ENCODE results near the gene STAB1. TPM values are rescaled to one million over a fixed set of nuclear protein-coding genes. Genes with fewer than 3 reads are reported as not detected.

Gene STAB1
- total and polyA plus RNA-seq, 2 of the 13 experiments (the other 11 are each of a cell fraction or from before 2014, with no cell fraction given): 0.09 to 0.34 TPM

DNA sequence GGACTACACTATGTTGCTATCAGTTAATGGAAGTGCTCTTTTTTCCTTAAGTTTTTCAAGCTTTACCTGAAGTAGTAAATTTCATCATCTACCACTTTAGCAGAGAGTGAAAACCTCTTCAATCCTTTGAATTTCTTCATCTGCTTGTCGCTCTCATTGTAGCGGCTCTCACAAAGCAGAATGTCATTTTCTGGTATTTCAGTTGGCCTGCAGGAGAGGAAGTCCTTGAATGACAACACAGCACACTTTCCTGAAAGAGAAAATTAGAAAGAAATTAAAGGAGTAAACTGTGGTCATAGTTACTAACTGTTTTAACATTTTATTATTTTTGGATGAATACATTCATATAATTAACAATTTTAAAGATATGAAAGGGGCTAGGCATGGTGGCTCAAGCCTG is 68.8 kb downstream of the STAB1 start (continued):
- TF ChIP-seq ZNF737 (CRISPR knock-in tag; IDR thresholded peaks at IDR 0.05; ENCODE audit: borderline replicate concordance): no peak
- no peak for TF ChIP-seq ATF7 (IDR thresholded peaks at IDR 0.05)
- no peak for TF ChIP-seq ATF7 (CRISPR knock-in tag; IDR thresholded peaks at IDR 0.05)
- TF ChIP-seq FUBP1 (CRISPR knock-in tag; IDR thresholded peaks at IDR 0.05; ENCODE audit: borderline replicate concordance): no peak
- no peak for TF ChIP-seq POGZ (CRISPR knock-in tag; IDR thresholded peaks at IDR 0.05)
- TF ChIP-seq ZNF747 (CRISPR knock-in tag; IDR thresholded peaks at IDR 0.05; ENCODE audit: borderline replicate concordance): no peak
- no peak for TF ChIP-seq GTF3A (CRISPR knock-in tag; conservative IDR thresholded peaks at IDR 0.05)

DNA sequence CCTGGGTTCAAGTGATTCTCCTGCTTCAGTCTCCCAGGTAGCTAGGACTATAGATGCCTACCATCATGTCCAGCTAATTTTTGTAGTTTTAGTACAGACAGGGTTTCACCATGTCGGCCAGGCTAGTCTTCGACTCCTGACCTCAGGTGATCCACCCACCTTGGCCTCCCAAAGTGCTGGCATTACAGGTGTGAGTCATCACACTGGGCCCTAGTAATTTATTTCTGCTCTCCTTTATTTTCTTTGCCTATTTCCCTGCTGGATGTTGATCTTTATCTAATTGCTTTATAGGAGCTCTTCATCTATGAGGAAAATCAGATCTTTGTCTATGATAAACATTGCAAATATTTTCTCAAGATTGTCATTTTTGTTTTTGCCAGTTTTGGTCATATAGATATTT is 72.9 kb downstream of the STAB1 start:
- ChIA-PET POLR2A (no interaction called here), CTCF (ENCODE audit: low intra/inter-chr PET ratio, low total read pairs) (no interaction called here)
- Histone ChIP-seq H2AFZ (ENCODE audit: low read length) (no peak overlapping the region), H3K4me1 (ENCODE audit: insufficient read depth, low read length) (no peaks in the 10 kb centered on the region), H3K9ac (ENCODE audit: insufficient read depth, low read depth, low read length) (no peak overlapping the region), H3K36me3 (replicated peaks in 1 of 2; ENCODE audit: control insufficient read depth in 1 of 2, insufficient read depth in 2 of 2, low read length in 2 of 2) (peaks cover 3 to 20% of the 10 kb centered on the region in 2 experiments; a peak in 3 of 5 replicates), H4K20me1 (ENCODE audit: insufficient read depth, low read length) (no peaks in the 10 kb centered on the region), H3K79me2 (ENCODE audit: insufficient read depth, low read length) (no peaks in the 10 kb centered on the region), H3K9me3 (ENCODE audit: low read length) (no peaks in the 10 kb centered on the region), H3K27me3 (ENCODE audit: control insufficient read depth in 1 of 2, insufficient read depth in 2 of 2, low read length in 2 of 2) (no peaks in the 10 kb centered on the region), H3K27ac (ENCODE audit: extremely low read length, insufficient read depth, low read length) (no peak overlapping the region), H3K4me3 (replicated peaks in 1 of 3; ENCODE audit: insufficient read depth in 1 of 3, low read depth in 2 of 3, low read length in 3 of 3) (no peak overlapping the region), H3K4me2 (ENCODE audit: low read depth, low read length) (no peak overlapping the region)
- BruUV-seq (replicated peaks): no TSS peak
- TF ChIP-seq CHD2 (IDR thresholded peaks at IDR 0.05; ENCODE audit: low read depth, low read length): no peak
- no peak for TF ChIP-seq ZNF75D (CRISPR knock-in tag; IDR thresholded peaks at IDR 0.05; ENCODE audit: borderline replicate concordance)
- TF ChIP-seq JUN (CRISPR knock-in tag; IDR thresholded peaks at IDR 0.05): no peak
- TF ChIP-seq ZNF3 (CRISPR knock-in tag; IDR thresholded peaks at IDR 0.05): no peak
- TF ChIP-seq SRSF9 (IDR thresholded peaks at IDR 0.05; ENCODE audit: borderline replicate concordance, insufficient read depth, low read depth, low read length, poor library complexity, severe bottlenecking): no peak
- TF ChIP-seq XRCC5 (optimal IDR thresholded peaks at IDR 0.05; ENCODE audit: low read length): no peak
- TF ChIP-seq SRF (IDR thresholded peaks at IDR 0.05; ENCODE audit: low read depth, low read length): no peak
- TF ChIP-seq ZFP36 (IDR thresholded peaks at IDR 0.05; ENCODE audit: borderline replicate concordance, low read depth, low read length, partially characterized antibody): no peak
- intact Hi-C loops (cut with micrococcal nuclease; ENCODE audit: unreplicated experiment) (no loop called here), in situ Hi-C loops (cut with HindIII; ENCODE audit: extremely low pct_ligation_motif_present, low pct_unique_long_range_greater_than_20kb) (no loop called here)
- FAIRE-seq: no peak
- no peak for ATAC-seq
- 100% methylated on average over 2 of the region's 2 CpGs for WGBS (ENCODE audit: low lambda C conversion rate)
- DNase-seq (ENCODE audit: low spot score): no peak

Data from HepG2 (cell line).